ENCODE results near the gene HS3ST6. TPM values are rescaled to one million over a fixed set of nuclear protein-coding genes. Genes with fewer than 3 reads are reported as not detected.

HS3ST6 gene
- polyA plus RNA-seq, 1 experiment = not detected

- POLR2A ChIA-PET = no interaction called here
- Histone ChIP-seq H3K4me3 (ENCODE audit: low read depth, low read length) (no peak overlapping the region), H3K27me3 (ENCODE audit: control insufficient read depth, insufficient read depth, low read length) (peaks cover 8% of the 10 kb centered on the region), H3K36me3 (ENCODE audit: control insufficient read depth, insufficient read depth, low read length) (no peaks in the 10 kb centered on the region)
- TF ChIP-seq CTCF (IDR thresholded peaks at IDR 0.05; ENCODE audit: insufficient read depth, low read depth, low read length) = no peak
- CTCF ChIA-PET = no interaction called here
- no peak for DNase-seq (ENCODE audit: low read depth)
Observed at GRCh38 chr16:1903845-1904840, 14.1 kb downstream of the HS3ST6 start.

- Histone ChIP-seq H3K4me3 (ENCODE audit: low read depth, low read length) (no peak overlapping the region), H3K27me3 (ENCODE audit: control insufficient read depth, insufficient read depth, low read length) (peaks cover 4% of the 10 kb centered on the region; the same call in 1 of the 2 replicates), H3K36me3 (ENCODE audit: control insufficient read depth, insufficient read depth, low read length) (no peaks in the 10 kb centered on the region)
- no peak for DNase-seq (ENCODE audit: low read depth)
- no peak for TF ChIP-seq CTCF (IDR thresholded peaks at IDR 0.05; ENCODE audit: insufficient read depth, low read depth, low read length)
- ChIA-PET POLR2A (no interaction called here), CTCF (no interaction called here)
Observed at GRCh38 chr16:1903220-1903574, 15.0 kb downstream of the HS3ST6 start.

- POLR2A ChIA-PET = no interaction called here
- Histone ChIP-seq H3K27me3 (ENCODE audit: control insufficient read depth, insufficient read depth, low read length) (peaks cover 4% of the 10 kb centered on the region; the same call in 1 of the 2 replicates), H3K4me3 (ENCODE audit: low read depth, low read length) (no peak overlapping the region), H3K36me3 (ENCODE audit: control insufficient read depth, insufficient read depth, low read length) (no peaks in the 10 kb centered on the region)
- DNase-seq (ENCODE audit: low read depth) = no peak
- no peak for TF ChIP-seq CTCF (IDR thresholded peaks at IDR 0.05; ENCODE audit: insufficient read depth, low read depth, low read length)
- CTCF ChIA-PET = interaction anchor here (0.6 kb wide), 2 partner anchors 27 to 40 kb away, joined by 3 to 4 read pairs; partner anchors contain the start of gene MSRB1
Observed at GRCh38 chr16:1902547-1903219, 15.5 kb downstream of the HS3ST6 start.

- ChIA-PET POLR2A (no interaction called here), CTCF (no interaction called here)
- H3K4me3 ChIP-seq (ENCODE audit: low read depth, low read length) = no peak overlapping the region
- H3K36me3 ChIP-seq (ENCODE audit: control insufficient read depth, insufficient read depth, low read length) = no peaks in the 10 kb centered on the region
- H3K27me3 ChIP-seq (ENCODE audit: control insufficient read depth, insufficient read depth, low read length) = peaks cover 4% of the 10 kb centered on the region; the same call in 1 of the 2 replicates
- TF ChIP-seq CTCF (IDR thresholded peaks at IDR 0.05; ENCODE audit: insufficient read depth, low read depth, low read length) = no peak
- DNase-seq (ENCODE audit: low read depth) = no peak
Observed at GRCh38 chr16:1900452-1900774, 17.8 kb downstream of the HS3ST6 start.

Measured in BJ (cell line).